HCT116 (cell line): ENCODE data around the gene SESN1. TPM values are rescaled to one million over a fixed set of nuclear protein-coding genes. Genes with fewer than 3 reads are reported as not detected.
A peak's percentile ranks its signal among the peaks of the same experiment; 100 is the strongest.

ENCODE experiments used
- ATAC-seq: fragments of 200-7000 bp; cut with Tn5 transposase; 2 replicates; pipeline ENCODE4 v1.9.1; 2020; ENCODE audit warnings: mild to moderate bottlenecking, moderate library complexity
- BruUV-seq: library from RNA; stranded (reverse); fragments of 400-500 nt; replicated peaks from 2 replicates; lab custom pipeline; 2021; lab: Mats Ljungman, UMichigan
- CTCF ChIA-PET: fragments of 300-600 bp; sonication (Branson Sonifier 250); formaldehyde crosslinking; loops from one replicate; lab custom pipeline; 2021; ENCODE audit warnings: antibody characterized with exemption; lab: Charles Lee
- POLR2A ChIA-PET: fragments of 300-600, 350-600 bp; sonication (Branson Sonifier 250); formaldehyde crosslinking; loops from one replicate; lab custom pipeline; 2021; ENCODE audit warnings: antibody characterized with exemption; lab: Charles Lee
- RAD21 ChIA-PET, 2 experiments: fragments of 300-600 bp; sonication (Branson Sonifier 250); formaldehyde crosslinking; loops; one replicate each; lab custom pipeline; 2023; ENCODE audit warnings: low total read pairs in 2 of 2; ENCODE audit not compliant: uncharacterized antibody in 2 of 2, unreplicated experiment in 2 of 2, low non-redundant PET in 1 of 2; lab: Charles Lee
- DNase-seq: peaks from one replicate; pipeline ENCODE4 v3.0.0-alpha.2; 2010; ENCODE audit warnings: low read depth, low spot score
- H2AFZ ChIP-seq: fragments of 200-600 bp; shearing (Covaris generic), sonication (generic); 2 replicates; pipeline ENCODE4 v1.6.1; 2017; ENCODE audit warnings: low read depth, mixed run types, mixed read lengths, antibody characterized with exemption, low read length; ENCODE audit not compliant: poor library complexity, severe bottlenecking
- H3K27ac ChIP-seq: 2 replicates; pipeline ENCODE4 v1.5.1; 2012; ENCODE audit warnings: low read depth, low read length
- H3K27me3 ChIP-seq: fragments of 200-600 bp; sonication (generic); 2 replicates; pipeline ENCODE4 v1.6.1; 2016; ENCODE audit warnings: mixed run types, low read length, mixed read lengths; ENCODE audit not compliant: insufficient read depth
- H3K36me3 ChIP-seq, 2 experiments: fragments of 200-500 bp in 1 of 2; fragments of 200-600 bp in 1 of 2; sonication (Bioruptor generic) in 1 of 2; sonication (generic) in 1 of 2; 2 replicates each; pipeline versions ENCODE4 v1.5.1 to v1.6.1; 2014 to 2016; ENCODE audit warnings: low read length in 2 of 2, inconsistent platforms in 1 of 2, mixed read lengths in 1 of 2, mixed run types in 1 of 2; ENCODE audit not compliant: insufficient read depth in 2 of 2, control insufficient read depth in 1 of 2
- H3K4me1 ChIP-seq, 2 experiments: fragments of 200-600 bp in 1 of 2; sonication (generic) in 1 of 2; 2 replicates each; pipeline versions ENCODE4 v1.5.1 to v1.6.1; 2012 to 2017; ENCODE audit warnings: low read length in 2 of 2, inconsistent platforms in 1 of 2, mild to moderate bottlenecking in 1 of 2, mixed read lengths in 1 of 2, mixed run types in 1 of 2, moderate library complexity in 1 of 2; ENCODE audit not compliant: insufficient read depth in 2 of 2, control insufficient read depth in 1 of 2
- H3K4me2 ChIP-seq: fragments of 200-600 bp; sonication (generic); 2 replicates; pipeline ENCODE4 v1.6.1; 2017; ENCODE audit warnings: mixed run types, low read length, mixed read lengths
- H3K4me3 ChIP-seq, 2 experiments: fragments of 200-600 bp in 1 of 2; sonication (generic) in 1 of 2; replicated peaks in 1 of 2; 2 replicates each; pipeline ENCODE4 v1.5.1; 2011 to 2016; ENCODE audit warnings: low read length in 2 of 2, control low read depth in 1 of 2, low read depth in 1 of 2, mild to moderate bottlenecking in 1 of 2, mixed read lengths in 1 of 2, mixed run types in 1 of 2
- H3K79me2 ChIP-seq: fragments of 200-600 bp; sonication (generic); 2 replicates; pipeline ENCODE4 v1.6.1; 2017; ENCODE audit warnings: mild to moderate bottlenecking, mixed run types, low read length, moderate library complexity, mixed read lengths; ENCODE audit not compliant: insufficient read depth
- H3K9ac ChIP-seq: fragments of 200-600 bp; sonication (generic); 2 replicates; pipeline ENCODE4 v1.6.1; 2016; ENCODE audit warnings: low read length, mixed read lengths
- H3K9me2 ChIP-seq: fragments of 200-600 bp; sonication (generic), shearing (Covaris generic); 2 replicates; pipeline ENCODE4 v1.6.1; 2017; ENCODE audit warnings: mixed run types, mild to moderate bottlenecking, moderate library complexity; ENCODE audit not compliant: insufficient read depth
- H3K9me3 ChIP-seq, 2 experiments: fragments of 200-500 bp in 1 of 2; fragments of 200-600 bp in 1 of 2; sonication (Bioruptor generic) in 1 of 2; sonication (generic) in 1 of 2; 2 replicates each; pipeline ENCODE4 v1.6.1; 2014 to 2017; ENCODE audit warnings: low read length in 2 of 2, mixed read lengths in 2 of 2, inconsistent platforms in 1 of 2, low read depth in 1 of 2, mild to moderate bottlenecking in 1 of 2, mixed run types in 1 of 2, moderate library complexity in 1 of 2; ENCODE audit not compliant: control insufficient read depth in 1 of 2, insufficient read depth in 1 of 2
- H4K20me1 ChIP-seq: fragments of 200-600 bp; sonication (generic), shearing (Covaris generic); 2 replicates; pipeline ENCODE4 v1.6.1; 2017; ENCODE audit warnings: mixed run types, mild to moderate bottlenecking, moderate library complexity; ENCODE audit not compliant: insufficient read depth
- EZH2 ChIP-seq: fragments of 200-600 bp; sonication (generic); IDR thresholded peaks from 2 replicates; pipeline ENCODE4 v1.6.1; 2017; ENCODE audit warnings: antibody characterized with exemption, mixed run types
- POLR2A ChIP-seq: IDR thresholded peaks from 2 replicates; pipeline ENCODE4 v1.7.0; 2011; ENCODE audit warnings: borderline replicate concordance; ENCODE audit not compliant: insufficient read depth, insufficient read length; ENCODE audit errors: extremely low read depth
- intact Hi-C: fragments of 100-400 bp; cut with micrococcal nuclease; formaldehyde crosslinking; loops from 2 replicates; pipeline ENCODE4 v1.10.0; 2022
- total RNA-seq: library from RNA; stranded (reverse); gene quantifications from one replicate; pipeline ENCODE4 v1.2.1, GENCODE V29; 2021; ENCODE audit not compliant: unreplicated experiment
- TF ChIP-seq, protein P1 (sequence below): IDR thresholded peaks from 2 replicates; pipeline ENCODE4 v1.6.1; 2012; ENCODE audit warnings: low read depth
- TF ChIP-seq, protein P2 (sequence below), 3 experiments: fragments of 200-600 bp in 1 of 3; sonication (generic) in 1 of 3; IDR thresholded peaks in 2 of 3; conservative IDR thresholded peaks in 1 of 3; 2 replicates each; pipeline ENCODE4 v1.5.1; 2012 to 2017; ENCODE audit warnings: low read depth in 2 of 3, low read length in 2 of 3, antibody characterized with exemption in 1 of 3, borderline replicate concordance in 1 of 3, control low read depth in 1 of 3, mild to moderate bottlenecking in 1 of 3, mixed read lengths in 1 of 3, mixed run types in 1 of 3, moderate library complexity in 1 of 3; ENCODE audit not compliant: insufficient read depth in 1 of 3
- TF ChIP-seq, protein P3 (sequence below): IDR thresholded peaks from 2 replicates; pipeline ENCODE4 v1.6.1; 2011; ENCODE audit warnings: mild to moderate bottlenecking, low read length, moderate library complexity; ENCODE audit not compliant: insufficient replicate concordance; ENCODE audit errors: extremely low read depth

The SESN1 gene
- total RNA-seq, 1 experiment from 2014 or later: 9.3 TPM

DNA sequence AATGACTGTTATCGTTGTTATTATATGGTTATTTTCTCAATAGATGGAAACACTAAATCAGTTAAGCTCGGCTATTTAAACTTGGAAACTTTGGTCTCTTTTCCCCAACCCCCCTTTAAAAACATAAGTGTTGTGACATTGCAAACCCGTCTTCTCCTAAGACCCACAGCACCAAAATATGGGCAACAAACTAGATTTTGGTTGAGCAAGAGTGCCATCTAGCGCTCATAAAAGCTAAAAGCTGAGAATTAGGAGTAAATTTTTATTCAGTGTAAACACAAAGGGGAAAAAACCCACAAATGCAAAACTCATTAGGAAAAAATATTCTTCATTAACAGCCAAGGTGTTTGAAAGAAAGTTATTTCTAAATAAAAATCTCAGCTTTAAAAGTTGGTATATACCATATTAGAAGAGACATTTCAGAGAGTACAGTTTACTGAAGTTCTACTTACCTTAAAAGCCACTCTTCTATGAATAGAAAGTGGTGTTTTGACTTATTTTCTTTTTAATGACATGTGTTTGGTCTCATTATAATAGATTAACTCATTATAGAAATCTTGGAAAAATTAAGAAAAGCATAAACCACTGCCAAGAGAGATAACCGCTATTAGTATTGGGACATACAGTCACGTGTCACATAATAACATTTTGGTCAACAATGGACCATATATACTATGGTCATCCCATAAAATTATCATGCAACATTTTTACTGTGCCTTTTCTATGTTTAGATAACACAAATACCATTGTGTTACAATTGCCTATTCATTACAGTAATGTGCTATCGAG lies 21.1 kb downstream of the SESN1 start (continued):
- TF ChIP-seq, protein P1, sequence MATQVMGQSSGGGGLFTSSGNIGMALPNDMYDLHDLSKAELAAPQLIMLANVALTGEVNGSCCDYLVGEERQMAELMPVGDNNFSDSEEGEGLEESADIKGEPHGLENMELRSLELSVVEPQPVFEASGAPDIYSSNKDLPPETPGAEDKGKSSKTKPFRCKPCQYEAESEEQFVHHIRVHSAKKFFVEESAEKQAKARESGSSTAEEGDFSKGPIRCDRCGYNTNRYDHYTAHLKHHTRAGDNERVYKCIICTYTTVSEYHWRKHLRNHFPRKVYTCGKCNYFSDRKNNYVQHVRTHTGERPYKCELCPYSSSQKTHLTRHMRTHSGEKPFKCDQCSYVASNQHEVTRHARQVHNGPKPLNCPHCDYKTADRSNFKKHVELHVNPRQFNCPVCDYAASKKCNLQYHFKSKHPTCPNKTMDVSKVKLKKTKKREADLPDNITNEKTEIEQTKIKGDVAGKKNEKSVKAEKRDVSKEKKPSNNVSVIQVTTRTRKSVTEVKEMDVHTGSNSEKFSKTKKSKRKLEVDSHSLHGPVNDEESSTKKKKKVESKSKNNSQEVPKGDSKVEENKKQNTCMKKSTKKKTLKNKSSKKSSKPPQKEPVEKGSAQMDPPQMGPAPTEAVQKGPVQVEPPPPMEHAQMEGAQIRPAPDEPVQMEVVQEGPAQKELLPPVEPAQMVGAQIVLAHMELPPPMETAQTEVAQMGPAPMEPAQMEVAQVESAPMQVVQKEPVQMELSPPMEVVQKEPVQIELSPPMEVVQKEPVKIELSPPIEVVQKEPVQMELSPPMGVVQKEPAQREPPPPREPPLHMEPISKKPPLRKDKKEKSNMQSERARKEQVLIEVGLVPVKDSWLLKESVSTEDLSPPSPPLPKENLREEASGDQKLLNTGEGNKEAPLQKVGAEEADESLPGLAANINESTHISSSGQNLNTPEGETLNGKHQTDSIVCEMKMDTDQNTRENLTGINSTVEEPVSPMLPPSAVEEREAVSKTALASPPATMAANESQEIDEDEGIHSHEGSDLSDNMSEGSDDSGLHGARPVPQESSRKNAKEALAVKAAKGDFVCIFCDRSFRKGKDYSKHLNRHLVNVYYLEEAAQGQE: no peak
- TF ChIP-seq EZH2 (no peak), POLR2A (no peak)
- TF ChIP-seq, protein P2, sequence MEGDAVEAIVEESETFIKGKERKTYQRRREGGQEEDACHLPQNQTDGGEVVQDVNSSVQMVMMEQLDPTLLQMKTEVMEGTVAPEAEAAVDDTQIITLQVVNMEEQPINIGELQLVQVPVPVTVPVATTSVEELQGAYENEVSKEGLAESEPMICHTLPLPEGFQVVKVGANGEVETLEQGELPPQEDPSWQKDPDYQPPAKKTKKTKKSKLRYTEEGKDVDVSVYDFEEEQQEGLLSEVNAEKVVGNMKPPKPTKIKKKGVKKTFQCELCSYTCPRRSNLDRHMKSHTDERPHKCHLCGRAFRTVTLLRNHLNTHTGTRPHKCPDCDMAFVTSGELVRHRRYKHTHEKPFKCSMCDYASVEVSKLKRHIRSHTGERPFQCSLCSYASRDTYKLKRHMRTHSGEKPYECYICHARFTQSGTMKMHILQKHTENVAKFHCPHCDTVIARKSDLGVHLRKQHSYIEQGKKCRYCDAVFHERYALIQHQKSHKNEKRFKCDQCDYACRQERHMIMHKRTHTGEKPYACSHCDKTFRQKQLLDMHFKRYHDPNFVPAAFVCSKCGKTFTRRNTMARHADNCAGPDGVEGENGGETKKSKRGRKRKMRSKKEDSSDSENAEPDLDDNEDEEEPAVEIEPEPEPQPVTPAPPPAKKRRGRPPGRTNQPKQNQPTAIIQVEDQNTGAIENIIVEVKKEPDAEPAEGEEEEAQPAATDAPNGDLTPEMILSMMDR (IDR thresholded peaks at IDR 0.05 in 2 of 3, conservative IDR thresholded peaks at IDR 0.05 in 1 of 3; ENCODE audit: borderline replicate concordance in 1 of 3, insufficient read depth in 1 of 3, low read depth in 2 of 3, low read length in 2 of 3): peak; percentile 54 to 76 (median 71)

DNA sequence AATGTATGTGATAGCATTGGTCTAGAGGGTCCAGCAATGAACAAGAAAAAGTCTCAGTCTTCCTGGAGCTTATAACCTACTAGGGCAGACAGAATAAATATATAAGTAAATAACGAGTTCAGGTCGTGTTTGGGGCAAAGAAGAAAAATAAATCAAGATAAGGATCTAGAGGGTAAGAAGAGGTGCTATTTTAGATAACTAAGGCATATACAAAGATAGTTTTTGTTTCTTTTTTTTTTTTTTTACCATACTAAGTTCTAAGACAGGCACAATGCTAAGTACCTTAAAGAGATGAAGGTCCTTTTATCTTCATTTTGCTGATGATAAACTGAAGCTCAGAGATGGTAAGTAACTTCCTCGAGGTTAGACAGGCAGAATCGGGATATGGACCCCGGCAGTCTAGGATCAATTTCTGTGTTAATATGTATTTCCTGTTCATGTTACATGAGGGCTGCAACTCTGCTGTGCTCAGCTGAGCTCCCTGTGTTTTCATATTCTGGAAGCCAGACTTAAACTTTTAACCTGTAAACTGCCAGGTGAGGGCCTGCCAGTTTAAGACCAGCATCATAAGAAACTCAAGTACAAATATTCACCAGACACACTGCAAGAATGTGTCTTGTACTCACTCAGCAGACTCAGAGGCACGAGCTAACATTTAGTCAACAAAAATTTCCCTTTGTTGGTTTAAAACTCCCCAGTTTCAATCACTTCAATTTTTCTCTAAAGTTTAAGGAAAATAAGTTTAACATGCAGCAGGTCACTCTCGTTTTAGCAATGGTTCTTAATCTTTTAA lies 23.3 kb downstream of the SESN1 start:
- TF ChIP-seq, protein P3, sequence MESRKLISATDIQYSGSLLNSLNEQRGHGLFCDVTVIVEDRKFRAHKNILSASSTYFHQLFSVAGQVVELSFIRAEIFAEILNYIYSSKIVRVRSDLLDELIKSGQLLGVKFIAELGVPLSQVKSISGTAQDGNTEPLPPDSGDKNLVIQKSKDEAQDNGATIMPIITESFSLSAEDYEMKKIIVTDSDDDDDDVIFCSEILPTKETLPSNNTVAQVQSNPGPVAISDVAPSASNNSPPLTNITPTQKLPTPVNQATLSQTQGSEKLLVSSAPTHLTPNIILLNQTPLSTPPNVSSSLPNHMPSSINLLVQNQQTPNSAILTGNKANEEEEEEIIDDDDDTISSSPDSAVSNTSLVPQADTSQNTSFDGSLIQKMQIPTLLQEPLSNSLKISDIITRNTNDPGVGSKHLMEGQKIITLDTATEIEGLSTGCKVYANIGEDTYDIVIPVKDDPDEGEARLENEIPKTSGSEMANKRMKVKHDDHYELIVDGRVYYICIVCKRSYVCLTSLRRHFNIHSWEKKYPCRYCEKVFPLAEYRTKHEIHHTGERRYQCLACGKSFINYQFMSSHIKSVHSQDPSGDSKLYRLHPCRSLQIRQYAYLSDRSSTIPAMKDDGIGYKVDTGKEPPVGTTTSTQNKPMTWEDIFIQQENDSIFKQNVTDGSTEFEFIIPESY: no peak
- intact Hi-C loops: loop anchor here (10.0 kb wide), 1 partner anchor 967 kb away; no protein-coding TSS in a partner anchor
- DNase-seq: no peak
- Histone ChIP-seq H2AFZ (no peak overlapping the region), H3K4me3 (no peak overlapping the region), H3K9me3 (no peaks in the 10 kb centered on the region), H3K9ac (no peak overlapping the region), H3K79me2 (no peaks in the 10 kb centered on the region), H3K36me3 (no peaks in the 10 kb centered on the region), H3K4me1 (no peaks in the 10 kb centered on the region), H3K9me2 (no peaks in the 10 kb centered on the region), H4K20me1 (no peaks in the 10 kb centered on the region), H3K27ac (no peak overlapping the region), H3K4me2 (no peak overlapping the region), H3K27me3 (no peaks in the 10 kb centered on the region)
- BruUV-seq: no TSS peak
- ChIA-PET POLR2A (no interaction called here), CTCF (interaction anchor here (0.5 to 5.7 kb wide), 6 partner anchors 10 to 548 kb away, joined by 3 to 64 read pairs (median 5); no protein-coding TSS in a partner anchor), RAD21 (no interaction called here)
- ATAC-seq: no peak
